Activated CD4-positive, alpha-beta T cell treated with anti-CD3 and anti-CD28 coated beads, Interleukin-2, amount 50 U/mL, for 48 hours (primary cell): ENCODE measurements around the gene DGCR6L.
"Not testable (repeated sequence)": the region's sequence is repeated elsewhere in the genome, so short reads cannot be mapped to it uniquely, and the experiment has no call there.

Source experiments
- DNase-seq, 2 experiments: peaks; one replicate each; pipeline ENCODE4 v3.0.0-alpha.2; 2020

DGCR6L gene

GRCh38 chr22:20272174-20272573, 47.7 kb downstream of the DGCR6L start:
- no peak for DNase-seq

DNA sequence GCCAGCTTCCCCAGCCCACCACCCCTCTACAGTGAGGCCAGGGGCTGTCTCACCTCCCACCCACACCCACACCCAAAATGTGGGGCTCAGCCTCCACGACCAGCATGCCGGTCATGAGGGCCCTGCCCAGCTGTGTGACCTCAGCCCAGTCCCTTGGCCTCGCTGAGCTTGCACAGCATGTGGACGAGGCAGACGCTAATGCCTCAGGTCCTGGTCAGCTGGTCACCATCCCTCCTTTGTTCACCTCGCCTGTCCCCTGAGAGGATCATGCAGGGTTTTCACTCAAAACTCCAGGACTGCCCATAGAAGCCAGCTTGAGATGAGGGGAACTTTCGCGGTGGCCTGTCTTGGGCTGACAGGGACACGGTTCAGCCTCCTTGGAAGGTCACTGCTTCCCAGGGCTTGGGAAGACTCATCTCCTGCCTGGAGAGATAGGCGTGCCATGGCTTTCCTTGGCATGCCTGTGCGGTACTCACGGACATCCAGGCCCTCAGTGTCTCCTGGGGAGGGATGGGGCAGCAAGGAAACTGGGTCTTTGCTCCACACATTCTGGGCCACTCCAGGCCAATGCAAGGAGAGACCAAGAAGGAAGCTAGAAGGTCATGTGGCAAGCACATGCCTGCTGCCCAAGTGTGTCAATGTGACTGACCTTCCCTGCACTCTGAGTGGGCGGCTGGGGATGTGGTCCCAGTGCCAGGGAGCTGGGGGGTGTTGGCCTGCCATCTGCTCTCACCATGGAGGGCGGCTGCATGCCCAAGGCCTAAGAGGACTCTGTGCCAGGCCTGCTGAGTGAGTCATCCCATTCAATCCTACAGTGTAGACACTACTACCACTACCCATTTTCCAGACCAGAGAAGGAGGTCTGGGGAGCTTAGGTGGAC, 48.5 kb downstream of the DGCR6L start:
- DNase-seq, result no peak

- not testable (repeated sequence) for DNase-seq
These were observed 49.4 kb downstream of the DGCR6L start for GRCh38 chr22:20270190-20271113.

DNA sequence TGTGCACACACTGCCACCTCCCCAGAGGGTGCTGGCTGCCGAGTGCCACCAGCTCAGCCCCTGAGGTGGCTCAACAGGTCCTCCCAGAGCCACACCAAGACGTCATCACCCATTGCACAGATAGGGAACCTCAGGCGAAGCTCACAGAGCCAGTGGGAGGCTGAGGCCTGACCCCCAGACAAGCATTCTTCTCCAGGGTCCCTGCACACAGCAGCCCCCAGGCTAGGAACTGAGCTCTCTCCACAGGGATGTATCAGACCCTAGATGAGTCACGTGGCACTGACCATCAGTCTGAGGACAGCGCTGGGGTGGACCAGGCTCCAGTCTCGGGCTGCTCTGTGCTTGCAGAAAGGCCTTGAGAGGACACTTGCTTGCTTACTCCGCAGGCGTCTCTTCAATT, 50.2 kb downstream of the DGCR6L start:
- not testable (repeated sequence) for DNase-seq

GRCh38 chr22:20269201-20269600, 50.7 kb downstream of the DGCR6L start:
- not testable (repeated sequence) for DNase-seq

DNA sequence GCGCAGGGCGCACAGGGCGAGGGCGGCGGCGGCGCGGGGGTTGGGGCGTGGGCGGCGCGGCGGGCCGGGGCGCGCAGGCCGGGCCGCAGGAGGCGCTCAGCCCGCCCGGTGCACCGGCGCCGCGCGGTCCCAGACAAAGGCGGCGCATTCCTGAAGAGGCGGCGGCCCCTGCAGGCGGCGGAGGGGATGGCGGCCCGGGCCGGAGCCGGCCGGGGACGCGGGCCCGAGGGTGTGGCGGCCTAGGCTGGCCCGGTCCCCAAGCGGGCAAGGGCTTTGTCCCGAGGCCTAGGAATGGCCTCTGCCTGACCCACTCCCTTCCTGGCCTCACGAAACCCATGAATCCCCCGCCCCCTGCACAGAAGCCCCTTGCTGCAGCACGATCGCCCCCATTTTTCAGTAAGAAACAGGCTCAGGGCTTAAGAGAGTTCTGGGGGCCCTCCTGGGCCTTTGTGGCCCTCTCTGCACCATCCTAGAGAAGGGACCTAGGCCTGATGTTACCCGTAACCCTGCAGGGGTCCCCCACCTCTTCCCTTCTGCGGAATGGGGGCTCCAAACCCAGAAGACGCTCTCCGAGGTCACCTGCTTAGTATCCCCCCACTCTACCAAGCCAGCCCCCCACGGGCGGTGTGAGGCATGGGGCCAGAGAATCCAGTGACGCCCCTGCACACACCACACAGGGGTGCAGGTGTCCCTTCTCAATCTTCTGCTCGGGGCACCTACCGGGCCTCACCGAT, 51.4 kb downstream of the DGCR6L start, which contains the start of gene RTN4R:
Gene RTN4R (minus strand): TSS at position 40 of the 734 bp plus-strand sequence. CDS start 226 bp downstream, outside the sequence.
- DNase-seq, result peak; percentile 54 to 65

DNA sequence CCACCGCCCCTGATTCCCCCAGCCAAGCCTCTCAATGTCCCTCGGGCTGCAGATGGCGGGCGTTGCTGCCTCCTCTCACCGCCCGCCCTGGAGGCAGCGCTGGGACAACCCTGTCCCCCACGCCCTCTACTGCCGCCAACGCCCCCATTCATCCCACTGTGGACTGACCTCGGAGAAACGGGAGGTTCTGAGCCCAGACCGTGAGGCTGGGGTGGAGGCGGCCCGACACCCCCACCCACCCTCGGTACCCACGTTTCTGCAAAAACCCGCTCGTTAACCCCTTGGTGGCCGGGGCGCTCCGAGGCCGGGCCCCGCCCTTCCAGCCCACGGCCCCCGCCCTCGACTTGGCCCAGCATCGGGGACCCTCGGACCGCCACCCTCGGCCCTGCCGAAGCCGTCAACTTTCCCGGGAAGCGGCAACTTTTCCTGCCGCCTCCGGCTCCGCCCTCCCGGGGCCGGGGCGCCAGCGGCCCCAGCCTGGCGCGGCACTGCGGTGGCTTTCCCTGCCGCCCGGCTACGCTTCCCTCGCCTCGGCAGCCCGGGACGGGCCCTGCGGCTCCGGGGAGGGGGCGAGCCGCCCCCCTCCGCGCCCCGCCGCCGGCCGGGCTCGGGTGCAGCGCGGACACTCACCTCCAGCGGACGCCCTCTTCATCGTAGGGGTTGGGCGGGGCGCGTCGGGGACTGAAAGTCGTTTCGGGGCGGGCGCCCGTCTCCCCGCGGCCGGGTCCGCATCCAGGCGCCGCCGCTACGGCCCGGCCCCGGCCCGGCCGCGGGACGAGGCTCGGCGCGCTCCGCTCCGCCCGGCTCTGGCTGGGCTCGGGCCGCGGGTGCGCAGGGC, 52.2 kb downstream of the DGCR6L start:
- peak; percentile 36 for DNase-seq

DNA sequence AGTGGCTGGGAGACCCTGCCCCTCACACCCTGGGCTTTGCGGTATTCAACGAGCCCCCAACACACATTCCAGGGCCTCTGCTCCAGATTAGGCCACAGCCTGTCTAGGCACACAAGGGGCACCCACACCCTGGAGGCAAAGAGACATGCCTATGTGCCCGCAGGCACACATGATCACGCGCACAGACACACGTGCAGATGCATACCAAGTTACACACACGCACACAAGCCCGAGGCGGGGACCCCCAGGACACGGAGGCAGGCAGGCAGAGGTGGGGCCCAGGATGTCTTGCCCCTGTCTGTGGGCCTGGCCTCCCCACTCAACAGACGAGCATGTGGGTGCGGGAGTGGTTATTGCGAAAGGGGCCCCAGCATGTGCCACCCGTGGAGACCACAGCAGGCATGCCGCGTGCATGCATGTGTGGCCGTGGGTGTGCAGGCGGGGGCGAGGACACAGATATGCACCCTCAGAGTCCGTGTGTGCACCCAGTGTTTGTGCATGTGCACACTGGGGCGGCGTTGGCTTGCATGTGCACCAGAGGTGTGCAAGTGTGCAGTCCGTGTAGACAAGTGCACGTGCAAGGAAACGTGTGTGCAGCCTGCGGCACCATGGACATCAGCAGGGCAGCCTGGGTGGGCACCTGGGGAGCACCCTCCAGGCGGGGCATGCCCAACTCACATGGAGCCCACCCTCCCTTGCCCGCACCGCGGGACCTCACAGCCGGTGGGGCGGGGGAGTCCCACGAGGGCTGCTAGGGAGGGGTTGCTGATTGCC, 53.0 kb downstream of the DGCR6L start:
- not testable (repeated sequence) for DNase-seq

- not testable (repeated sequence) for DNase-seq
These were observed 53.8 kb downstream of the DGCR6L start for GRCh38 chr22:20265772-20266666.

- no peak for DNase-seq
These were observed 55.0 kb downstream of the DGCR6L start for GRCh38 chr22:20264614-20265452.
